DMS153 (cell line): Measurements from ENCODE around the gene PRR29.
"Not testable (repeated sequence)": the region's sequence is repeated elsewhere in the genome, so short reads cannot be mapped to it uniquely, and the experiment has no call there.

Experiments
- DNase-seq: peaks from one replicate; lab custom pipeline; 2025; lab: John Stamatoyannopoulos, UW

The PRR29 gene

GRCh38 chr17:63974594-63975192, 23.5 kb upstream of the PRR29 start:
- no peak for DNase-seq

DNA sequence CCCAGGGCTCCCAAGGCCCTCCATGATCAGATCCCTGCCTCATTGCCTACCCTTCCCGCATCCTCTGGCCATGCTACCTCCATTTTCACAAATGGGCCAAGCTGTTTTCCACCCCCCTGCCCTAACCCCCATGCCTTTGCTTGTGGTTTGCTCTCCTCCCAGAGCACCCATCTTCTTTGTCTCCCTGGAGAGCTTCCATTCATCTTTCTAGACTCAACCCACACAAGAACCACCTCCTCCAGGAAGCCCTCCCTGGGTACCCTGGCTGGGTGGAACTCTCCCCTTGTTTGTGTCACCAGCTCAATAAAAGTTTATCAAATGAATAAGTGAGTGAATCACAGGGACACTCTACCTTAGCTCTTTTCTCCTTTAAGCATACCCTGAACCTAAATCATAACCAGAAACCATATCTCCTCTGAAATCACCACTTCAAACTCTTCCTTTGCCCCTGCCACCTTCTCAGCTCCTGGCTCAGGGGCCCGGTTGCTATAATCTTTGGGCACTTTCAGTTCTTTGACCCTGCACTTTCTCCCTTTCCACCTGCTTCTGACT, 22.5 kb upstream of the PRR29 start:
- DNase-seq = no peak

DNA sequence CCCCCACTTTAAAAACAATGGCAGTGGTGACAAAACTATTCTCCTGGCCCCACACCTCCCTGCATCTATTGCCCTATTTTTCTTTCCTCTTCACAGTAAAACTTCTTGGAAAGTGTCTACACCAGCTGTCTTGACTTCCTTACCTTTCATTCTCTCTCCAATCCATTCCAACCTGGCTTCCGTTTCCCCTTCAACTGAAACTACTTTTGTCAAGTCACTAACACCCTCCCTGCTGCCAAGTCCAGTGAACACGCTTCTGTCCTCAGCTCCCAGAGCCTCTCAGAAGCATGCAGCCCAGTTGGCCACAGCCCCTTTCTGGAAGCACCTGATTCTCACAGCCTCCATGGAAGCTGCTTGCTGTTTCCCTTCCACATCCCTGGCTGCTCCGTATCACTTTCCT, 21.4 kb upstream of the PRR29 start:
- no peak for DNase-seq

- DNase-seq = no peak
Measured at GRCh38 chr17:63978272-63979200, 19.6 kb upstream of the PRR29 start.

DNA sequence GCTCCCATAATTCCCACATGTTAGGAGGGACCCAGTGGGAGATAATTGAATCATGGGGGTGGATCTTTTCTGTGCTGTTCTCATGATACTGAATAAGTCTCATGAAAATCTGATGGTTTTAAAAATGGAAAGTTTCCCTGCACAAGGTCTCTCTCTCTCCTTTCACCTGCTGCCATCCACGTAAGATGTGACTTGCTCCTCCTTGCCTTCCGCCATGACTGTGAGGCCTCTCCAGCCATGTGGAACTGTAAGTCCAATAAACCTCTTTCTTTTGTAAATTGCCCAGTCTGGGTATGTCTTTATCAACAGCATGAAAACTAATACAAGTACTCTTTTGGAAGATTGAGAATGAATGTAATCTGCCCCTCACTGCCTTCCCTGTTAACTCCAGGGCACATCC, 15.5 kb upstream of the PRR29 start:
- not testable (repeated sequence) for DNase-seq

DNA sequence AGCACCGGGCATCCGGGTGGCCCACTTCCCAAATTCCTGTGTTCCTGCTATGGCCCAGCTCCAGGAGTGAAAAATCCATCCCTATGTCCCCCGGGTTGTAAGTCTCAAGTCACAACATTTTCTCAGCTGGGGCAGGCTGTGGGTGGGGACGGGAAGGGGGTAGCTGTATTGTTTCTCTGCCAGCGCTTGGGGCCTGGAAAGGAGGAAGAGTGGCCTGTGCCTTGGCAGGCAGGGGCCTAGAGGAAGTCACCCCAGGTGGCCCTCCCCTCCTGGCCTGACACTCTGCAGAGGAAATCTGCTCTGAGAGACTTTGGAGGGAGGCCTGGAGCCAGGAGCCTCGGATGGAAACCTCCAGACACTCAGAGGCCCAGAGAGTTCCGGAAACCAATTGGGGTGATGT, 14.8 kb upstream of the PRR29 start:
- DNase-seq = no peak

DNA sequence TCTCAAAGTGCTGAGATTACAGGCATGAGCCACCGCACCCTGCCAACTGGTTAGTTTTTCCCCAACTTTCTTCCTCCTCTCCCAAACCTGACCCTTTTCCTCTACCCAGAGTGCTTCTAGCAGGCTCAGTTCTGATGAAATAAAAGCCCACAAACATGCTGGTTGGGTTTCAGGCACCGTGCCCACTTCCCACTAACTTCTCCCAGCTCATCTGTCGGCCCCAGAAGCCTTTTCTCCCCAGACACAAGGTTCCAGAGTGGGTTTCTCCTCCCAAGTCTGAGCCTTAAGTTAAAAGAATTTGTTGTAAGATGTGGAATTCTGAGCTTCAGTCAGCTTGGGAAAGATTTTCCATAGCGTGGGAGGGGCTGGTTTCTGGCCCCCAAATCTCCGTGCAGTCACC, 13.9 kb upstream of the PRR29 start:
- no peak for DNase-seq

GRCh38 chr17:63984651-63985386, 13.3 kb upstream of the PRR29 start:
- DNase-seq = no peak

DNA sequence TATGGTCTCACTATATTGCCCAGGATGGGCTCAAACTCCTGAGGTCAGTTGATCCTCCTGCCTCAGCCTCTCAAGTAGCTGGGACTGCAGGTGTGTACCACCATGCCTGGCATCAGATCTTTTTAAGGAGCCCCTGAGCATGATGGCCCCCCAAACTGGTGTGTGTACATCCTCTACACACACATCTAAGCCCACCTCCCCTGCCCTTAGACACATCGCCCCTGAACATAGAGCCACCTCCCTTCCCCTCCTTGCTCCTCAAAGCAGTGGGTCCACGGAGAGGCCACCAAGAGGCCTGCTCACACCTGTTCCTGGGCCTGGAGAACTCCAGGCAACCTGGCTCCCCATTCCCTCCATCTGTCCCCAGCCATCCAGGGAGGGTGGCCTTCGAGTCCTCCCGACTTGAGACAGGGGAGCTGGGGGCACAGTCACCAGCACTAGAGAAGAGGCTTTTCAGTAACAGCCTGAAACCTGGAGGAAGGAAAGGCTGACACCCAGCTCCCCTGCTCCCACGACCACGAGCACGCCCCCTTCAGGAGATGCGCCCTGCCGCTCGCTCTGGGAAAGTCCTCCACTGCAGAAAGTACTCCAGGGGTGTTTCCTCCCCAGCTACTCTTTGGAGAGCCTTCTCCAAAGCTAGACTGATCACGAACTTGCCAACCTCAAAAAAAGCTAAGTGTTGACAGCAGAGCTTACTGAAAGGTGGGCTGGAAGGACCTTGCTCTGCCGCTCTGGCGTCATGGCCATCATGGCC, 12.6 kb upstream of the PRR29 start:
- DNase-seq = no peak

GRCh38 chr17:63986821-63987220, 11.3 kb upstream of the PRR29 start:
- DNase-seq = no peak

DNA sequence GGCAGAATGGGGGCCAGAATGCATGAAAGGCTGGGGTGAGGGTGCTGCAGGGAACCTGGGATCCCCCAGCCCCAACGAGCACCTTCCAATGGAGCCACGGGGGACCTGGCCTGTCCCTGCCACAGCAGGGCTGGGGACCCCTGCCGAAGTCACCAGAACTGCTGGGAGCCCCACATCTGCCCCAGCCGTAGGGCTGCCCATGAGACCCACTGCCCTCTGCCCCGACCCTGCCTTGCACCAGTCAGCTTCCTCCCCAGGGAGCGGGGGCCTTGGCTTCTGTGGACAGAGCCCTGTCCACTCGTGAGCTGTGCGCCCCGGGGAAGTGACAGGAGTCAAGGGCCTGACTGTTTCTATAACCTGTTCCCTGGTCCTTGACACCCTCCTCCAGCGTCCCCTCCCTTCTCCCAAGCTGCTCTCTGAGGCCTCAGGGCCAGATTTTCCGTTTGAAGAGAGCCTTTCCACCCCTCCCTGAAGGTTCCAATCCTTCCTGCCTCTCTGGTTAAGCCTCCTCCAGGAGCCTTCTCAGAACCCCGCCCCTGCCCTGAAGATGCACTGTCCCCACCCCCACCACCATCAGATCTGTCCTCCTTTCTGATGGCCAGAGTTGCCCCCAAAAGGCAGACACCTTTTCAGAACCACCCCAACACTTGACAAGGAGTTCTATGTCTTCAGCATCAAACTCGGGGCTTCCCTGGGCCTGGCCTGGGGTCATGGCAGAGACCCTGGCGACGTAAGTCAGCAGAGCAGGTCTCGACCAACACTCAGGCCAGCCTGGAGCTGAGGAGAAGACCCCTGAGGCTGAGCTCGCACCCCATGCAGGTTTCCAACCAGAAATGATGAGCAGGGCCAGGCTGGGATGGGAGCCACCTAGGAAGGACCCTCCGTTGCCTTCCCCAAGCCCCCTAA, 10.7 kb upstream of the PRR29 start:
- DNase-seq = no peak

GRCh38 chr17:63988127-63988478, 10.0 kb upstream of the PRR29 start:
- no peak for DNase-seq

GRCh38 chr17:63988741-63989621, 9.2 kb upstream of the PRR29 start:
- DNase-seq = no peak

DNA sequence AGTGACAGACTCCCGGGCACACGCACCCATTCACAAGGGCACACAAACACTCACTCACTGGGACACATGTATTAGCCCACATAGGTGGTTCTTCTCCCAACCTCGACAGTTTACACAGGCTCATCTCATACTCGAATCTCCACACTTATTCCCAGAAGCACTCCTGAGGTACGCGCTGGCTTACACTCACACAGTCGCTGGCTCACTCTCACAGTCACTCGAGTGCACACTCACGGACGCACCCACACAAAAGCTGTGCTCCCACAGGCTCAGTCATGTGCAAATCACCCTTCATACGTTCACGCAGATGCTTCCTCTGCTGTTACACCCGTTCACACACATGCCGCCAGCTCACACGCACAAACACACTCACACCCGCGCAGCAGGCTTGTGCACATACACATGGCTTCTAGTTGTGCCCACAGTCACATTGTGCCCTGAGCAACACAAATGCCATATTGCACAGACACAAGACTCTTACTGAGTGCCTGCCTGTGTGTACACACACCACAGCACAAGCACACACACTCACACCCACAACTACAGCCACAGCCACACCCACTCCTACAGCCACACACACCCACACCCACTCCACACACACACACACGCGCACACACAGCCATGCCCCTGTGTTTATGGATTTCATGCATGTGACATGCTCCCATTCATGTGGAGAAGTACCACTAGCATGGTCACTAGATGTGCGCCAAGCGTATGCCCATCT, 8.4 kb upstream of the PRR29 start:
- no peak for DNase-seq

- DNase-seq = no peak
Measured at GRCh38 chr17:63991611-63992010, 6.5 kb upstream of the PRR29 start.

DNA sequence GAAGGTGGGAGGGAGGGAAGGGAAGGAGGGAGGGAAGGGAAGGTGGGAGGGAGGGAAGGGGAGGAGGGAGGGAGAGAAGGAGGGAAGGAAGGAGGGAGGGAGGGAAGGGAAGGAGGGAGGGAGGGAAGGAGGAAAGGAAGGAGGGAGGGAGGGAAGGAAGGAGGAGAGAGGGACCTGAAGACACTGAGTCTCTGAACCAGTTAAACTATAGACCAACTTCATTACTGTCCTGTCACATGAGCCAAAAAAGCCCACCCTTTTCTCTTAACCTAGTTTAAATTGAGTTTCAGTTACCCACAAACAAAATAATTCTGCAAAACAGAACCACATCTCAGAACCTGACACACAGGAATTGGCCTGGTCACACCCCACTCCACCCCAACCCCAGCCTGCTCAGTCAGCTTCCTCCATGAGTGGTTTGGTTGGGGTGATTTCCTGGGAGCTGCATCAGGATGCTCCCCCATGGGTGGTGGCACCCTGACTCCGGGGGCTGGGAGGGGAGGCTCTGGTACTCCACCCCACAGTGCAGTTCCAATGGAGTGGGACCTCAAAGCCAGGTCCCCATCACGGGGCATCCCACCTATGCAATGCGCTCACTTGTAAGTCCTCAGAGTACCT, 4.7 kb upstream of the PRR29 start:
- DNase-seq = no peak

GRCh38 chr17:63995626-63996025, 2.5 kb upstream of the PRR29 start:
- DNase-seq = no peak

GRCh38 chr17:63996430-63997182, 1.5 kb upstream of the PRR29 start:
- DNase-seq = no peak
